Hepatocyte (in vitro differentiated cells): ENCODE measurements around the gene TMF1. TPM values are rescaled to one million over a fixed set of nuclear protein-coding genes. Genes with fewer than 3 reads are reported as not detected.

Source experiments
- DNase-seq: peaks from one replicate; pipeline ENCODE4 v3.0.0-alpha.2; 2016; ENCODE audit warnings: low spot score
- H2AFZ ChIP-seq: fragments of 200-600 bp; sonication (generic); 2 replicates; pipeline ENCODE4 v1.6.0; 2016; ENCODE audit warnings: antibody characterized with exemption, mild to moderate bottlenecking
- H3K27ac ChIP-seq: fragments of 200-600 bp; sonication (generic); 2 replicates; pipeline ENCODE4 v1.5.1; 2016; ENCODE audit warnings: mild to moderate bottlenecking
- H3K27me3 ChIP-seq: fragments of 200-600 bp; sonication (generic); 2 replicates; pipeline ENCODE4 v1.6.1; 2016
- H3K36me3 ChIP-seq: fragments of 200-600 bp; sonication (generic); replicated peaks from 2 replicates; pipeline ENCODE4 v1.5.1; 2016; ENCODE audit warnings: low read depth; ENCODE audit not compliant: insufficient read depth
- H3K4me1 ChIP-seq: fragments of 200-600 bp; sonication (generic); 2 replicates; pipeline ENCODE4 v1.5.1; 2016; ENCODE audit warnings: mild to moderate bottlenecking, moderate library complexity; ENCODE audit not compliant: insufficient read depth
- H3K4me2 ChIP-seq: fragments of 200-600 bp; sonication (generic); 2 replicates; pipeline ENCODE4 v1.6.0; 2016
- H3K4me3 ChIP-seq: fragments of 200-600 bp; sonication (generic); 2 replicates; pipeline ENCODE4 v1.5.1; 2016; ENCODE audit warnings: mild to moderate bottlenecking
- H3K79me2 ChIP-seq: fragments of 200-600 bp; sonication (generic); 2 replicates; pipeline ENCODE4 v1.6.0; 2017; ENCODE audit warnings: mild to moderate bottlenecking
- H3K9me2 ChIP-seq: fragments of 200-600 bp; sonication (generic); replicated peaks from 2 replicates; pipeline ENCODE4 v1.6.0; 2017; ENCODE audit warnings: mild to moderate bottlenecking; ENCODE audit not compliant: insufficient read depth
- H3K9me3 ChIP-seq: fragments of 200-600 bp; sonication (generic); 2 replicates; pipeline ENCODE4 v1.5.1; 2016; ENCODE audit warnings: low read depth, mild to moderate bottlenecking
- H4K20me1 ChIP-seq: fragments of 200-600 bp; sonication (generic); 2 replicates; pipeline ENCODE4 v1.6.0; 2016; ENCODE audit warnings: mild to moderate bottlenecking; ENCODE audit not compliant: insufficient read depth, poor library complexity, severe bottlenecking
- CTCF ChIP-seq: fragments of 200-600 bp; sonication (generic); IDR thresholded peaks from 2 replicates; pipeline ENCODE4 v1.5.1; 2016; ENCODE audit warnings: antibody characterized with exemption, mild to moderate bottlenecking; ENCODE audit not compliant: poor library complexity
- EZH2 ChIP-seq: fragments of 200-600 bp; sonication (generic); IDR thresholded peaks from 2 replicates; pipeline ENCODE4 v1.6.1; 2016; ENCODE audit warnings: antibody characterized with exemption, mild to moderate bottlenecking, borderline replicate concordance
- EZH2phosphoT487 ChIP-seq: fragments of 200-600 bp; sonication (generic); IDR thresholded peaks from one replicate; pipeline ENCODE4 v1.6.1; 2018; ENCODE audit warnings: antibody characterized with exemption, mild to moderate bottlenecking, low read depth, moderate library complexity; ENCODE audit not compliant: unreplicated experiment, severe bottlenecking
- WGBS: methylation state at CpG from one replicate; pipeline ENCODE4 v1.1.6; 2016; ENCODE audit warnings: low lambda C conversion rate; ENCODE audit errors: missing lambda C conversion rate; 5-methylcytosine and 5-hydroxymethylcytosine counted together
- polyA plus RNA-seq: library from polyadenylated mRNA; unstranded; fragments of >200 nt; fragmentation: Nextera tagmentation; extraction: Ambion mirVana; gene quantifications from 2 replicates; pipeline ENCODE4 v1.2.1, GENCODE V29; 2016
- total RNA-seq: library from RNA; depleted of rRNA; stranded (reverse); fragments of >200 nt; gene quantifications from 2 replicates; pipeline ENCODE4 v1.2.3, GENCODE V29; 2014

TMF1 gene
- total and polyA plus RNA-seq, 2 experiments from 2014 or later, result 23.8 to 39.6 TPM

- TF ChIP-seq EZH2phosphoT487 (no peak), CTCF (no peak), EZH2 (no peak)
- no peak overlapping the region for H2AFZ ChIP-seq
- H3K4me3 ChIP-seq, result no peak overlapping the region
- no peaks in the 10 kb centered on the region for H3K9me2 ChIP-seq
- no peak overlapping the region for H3K27ac ChIP-seq
- no peaks in the 10 kb centered on the region for H3K79me2 ChIP-seq
- H3K4me2 ChIP-seq, result no peak overlapping the region
- H3K27me3 ChIP-seq, result no peaks in the 10 kb centered on the region
- whole genome bisulfite sequencing, result 97% methylated on average over 9 of the region's 9 CpGs
- H3K9me3 ChIP-seq, result no peaks in the 10 kb centered on the region
- no peak for DNase-seq
- no peaks in the 10 kb centered on the region for H3K4me1 ChIP-seq
- no peaks in the 10 kb centered on the region for H4K20me1 ChIP-seq
- peaks cover 15% of the 10 kb centered on the region for H3K36me3 ChIP-seq
Observed at GRCh38 chr3:69032737-69033136, 19.4 kb downstream of the TMF1 start.

- no peak overlapping the region for H3K27ac ChIP-seq
- WGBS, result 94% methylated on average over 2 of the region's 2 CpGs
- H3K4me3 ChIP-seq, result no peak overlapping the region
- DNase-seq, result no peak
- no peaks in the 10 kb centered on the region for H3K9me3 ChIP-seq
- no peak overlapping the region for H3K4me2 ChIP-seq
- no peaks in the 10 kb centered on the region for H4K20me1 ChIP-seq
- no peaks in the 10 kb centered on the region for H3K27me3 ChIP-seq
- no peak for TF ChIP-seq CTCF
- TF ChIP-seq EZH2phosphoT487, result no peak
- TF ChIP-seq EZH2, result no peak
- no peaks in the 10 kb centered on the region for H3K4me1 ChIP-seq
- H2AFZ ChIP-seq, result no peak overlapping the region
- no peaks in the 10 kb centered on the region for H3K9me2 ChIP-seq
- peaks cover 15% of the 10 kb centered on the region for H3K36me3 ChIP-seq
- no peaks in the 10 kb centered on the region for H3K79me2 ChIP-seq
Observed at GRCh38 chr3:69032142-69032541, 20.0 kb downstream of the TMF1 start.

- no peak for TF ChIP-seq EZH2phosphoT487
- no peak for TF ChIP-seq EZH2
- no peak for TF ChIP-seq CTCF
- Histone ChIP-seq H3K27ac (no peak overlapping the region), H3K79me2 (no peaks in the 10 kb centered on the region), H3K36me3 (peaks cover 15% of the 10 kb centered on the region), H2AFZ (no peak overlapping the region), H3K9me2 (no peaks in the 10 kb centered on the region), H3K27me3 (no peaks in the 10 kb centered on the region), H3K4me2 (no peak overlapping the region), H3K4me1 (no peaks in the 10 kb centered on the region), H3K4me3 (no peak overlapping the region), H3K9me3 (no peaks in the 10 kb centered on the region), H4K20me1 (no peaks in the 10 kb centered on the region)
- DNase-seq, result no peak
- 94% methylated on average over 1 of the region's 1 CpG for WGBS
Observed at GRCh38 chr3:69031635-69032034, 20.5 kb downstream of the TMF1 start.

GRCh38 chr3:69020857-69021256 is 31.3 kb downstream of the TMF1 start:
- Histone ChIP-seq H3K4me1 (no peaks in the 10 kb centered on the region), H3K36me3 (no peaks in the 10 kb centered on the region), H3K9me2 (no peaks in the 10 kb centered on the region), H3K79me2 (no peaks in the 10 kb centered on the region), H3K4me2 (no peak overlapping the region), H3K27ac (no peak overlapping the region), H3K4me3 (no peak overlapping the region), H3K27me3 (no peaks in the 10 kb centered on the region), H4K20me1 (no peaks in the 10 kb centered on the region), H3K9me3 (no peaks in the 10 kb centered on the region), H2AFZ (no peak overlapping the region)
- WGBS, result 77% methylated on average over 4 of the region's 4 CpGs
- TF ChIP-seq EZH2 (no peak), EZH2phosphoT487 (no peak), CTCF (no peak)
- no peak for DNase-seq
